ENCODE results near the gene CD4.

The CD4 gene

DNA sequence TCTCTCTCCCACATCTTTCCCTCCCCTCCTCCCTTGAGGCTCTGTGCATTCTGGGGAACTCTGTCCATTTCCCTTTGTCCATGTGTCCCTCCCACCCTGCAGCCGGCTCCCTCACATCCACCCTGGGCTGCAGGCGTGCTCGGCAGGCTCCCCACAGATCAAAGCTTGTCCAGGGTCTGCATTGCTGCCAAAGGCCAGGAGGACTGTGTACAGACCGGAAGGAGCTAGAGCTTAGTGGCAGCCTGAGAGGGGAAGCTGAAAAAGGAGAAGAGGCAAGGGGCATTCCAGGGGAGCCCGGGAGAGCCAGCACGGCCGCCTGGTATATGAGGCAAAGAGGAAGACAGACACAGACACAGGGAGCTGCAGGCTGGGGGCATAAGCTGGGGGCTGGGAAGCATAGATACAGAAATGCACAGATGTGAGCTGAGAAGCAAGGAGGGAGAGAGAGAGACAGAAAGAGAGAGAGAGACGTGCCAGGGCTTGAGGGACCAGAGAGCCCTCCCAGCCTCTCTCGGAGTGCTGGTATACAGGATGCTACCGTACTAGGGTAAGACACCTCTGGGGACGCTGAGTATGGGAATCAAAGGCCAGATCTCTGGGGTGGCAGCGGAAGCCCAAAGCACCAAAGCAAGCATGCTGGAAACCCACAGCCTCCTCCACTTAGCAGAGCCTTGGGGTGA, 3.3 kb downstream of the CD4 start:
- Histone ChIP-seq H3K27ac (peak overlapping the region in 20 of 21 experiments; percentile 7 to 93 (median 56)), H3K4me3 (peak overlapping the region; percentile 1 to 48 (median 34))

DNA sequence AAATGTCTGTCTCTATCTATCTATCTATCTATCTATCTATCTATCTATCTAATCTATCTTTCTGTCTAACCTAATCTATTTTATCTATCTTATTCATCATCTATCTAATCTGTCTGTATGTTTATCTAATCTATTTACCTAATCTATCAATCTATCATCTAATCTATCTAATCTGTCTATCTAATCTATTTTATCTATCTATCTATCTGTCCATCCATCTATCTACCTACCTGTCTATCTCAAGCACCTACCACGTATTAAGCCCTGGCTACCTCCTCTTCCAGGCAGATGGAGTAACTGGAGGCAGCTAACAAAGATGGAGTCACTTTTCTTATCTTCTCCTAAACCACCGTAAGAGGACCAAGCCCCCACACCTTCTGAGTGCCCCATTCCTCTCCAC, 5.8 kb downstream of the CD4 start:
- Histone ChIP-seq H3K27ac (no peak overlapping the region), H3K4me3 (no peak overlapping the region)

DNA sequence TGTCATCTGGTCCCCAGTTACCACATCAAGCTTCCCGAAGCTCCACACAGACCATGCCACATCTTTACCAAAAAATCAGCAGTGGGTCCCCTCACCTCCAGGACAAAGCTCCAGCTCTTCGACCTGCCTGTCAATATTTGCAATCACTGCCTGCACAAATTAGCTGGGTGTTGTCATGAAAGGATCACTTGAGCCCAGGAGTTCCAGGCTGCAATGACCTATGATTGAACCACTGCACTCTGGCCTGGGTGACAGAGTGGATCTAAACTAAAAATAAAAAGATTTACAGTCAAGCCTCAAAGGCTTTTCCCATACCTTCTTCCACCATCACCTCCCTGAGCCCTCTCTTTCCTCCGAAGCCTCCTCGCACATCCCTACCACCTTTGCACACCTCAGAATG, 7.2 kb downstream of the CD4 start:
- Histone ChIP-seq H3K4me3 (no peak overlapping the region), H3K27ac (no peak overlapping the region)

DNA sequence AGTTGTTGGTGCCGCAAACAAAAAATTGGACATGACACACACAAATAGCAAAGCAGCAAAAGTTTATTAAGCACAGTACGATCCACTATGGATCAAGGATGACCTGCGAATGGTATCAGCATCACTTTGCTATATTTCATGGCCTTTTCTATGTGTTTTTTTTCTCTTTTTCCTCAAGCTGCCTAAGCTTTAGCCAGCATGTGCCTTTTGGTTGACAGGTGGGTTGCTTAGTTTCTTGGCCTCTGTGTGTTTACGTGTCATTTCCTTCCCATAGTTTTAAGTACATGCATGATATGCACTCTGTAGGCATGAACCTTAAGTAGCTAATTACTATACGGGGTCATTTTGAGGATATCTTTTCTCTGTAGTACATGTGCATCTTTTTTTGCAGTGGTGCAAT, 9.8 kb downstream of the CD4 start:
- Histone ChIP-seq H3K4me3 (no peak overlapping the region), H3K27ac (no peak overlapping the region)

DNA sequence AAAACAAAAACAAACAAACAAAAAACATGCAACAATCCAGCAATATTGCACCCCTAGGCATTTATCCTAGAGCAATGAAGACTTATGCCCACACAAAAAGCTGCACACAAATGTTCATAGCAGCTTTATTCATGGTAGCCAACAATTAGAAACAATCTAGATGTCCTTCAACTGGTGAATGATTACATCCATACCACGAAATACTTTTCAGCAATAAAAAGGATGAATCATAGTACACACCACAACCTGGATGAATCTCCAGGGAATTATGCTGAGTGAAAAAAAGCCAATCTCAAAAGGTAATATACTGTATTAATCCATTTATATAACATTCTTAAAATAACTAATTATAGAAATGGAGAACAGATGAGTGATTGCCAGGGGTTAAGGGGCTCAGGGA, 17.8 kb downstream of the CD4 start:
- H3K27ac ChIP-seq = no peak overlapping the region
- H3K4me3 ChIP-seq = no peak overlapping the region

DNA sequence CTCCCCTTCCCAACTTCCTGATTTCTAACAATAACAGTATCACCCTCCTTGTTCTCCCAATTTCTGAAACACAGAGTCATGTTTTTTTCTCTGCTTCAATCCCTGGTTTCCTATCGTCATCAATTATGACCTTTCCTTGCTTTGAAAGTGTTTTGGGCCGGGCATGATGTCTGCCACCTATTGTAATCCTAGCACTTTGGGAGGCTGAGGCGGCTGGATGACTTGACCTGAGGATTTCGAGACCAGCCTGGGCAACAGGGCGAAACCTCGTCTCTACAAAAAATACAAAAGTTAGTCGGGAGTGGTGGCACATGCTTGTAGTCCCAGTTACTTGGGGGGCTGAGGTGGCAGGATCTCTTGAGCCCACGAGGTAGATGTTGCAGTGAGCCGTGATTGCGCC, 19.7 kb downstream of the CD4 start:
- H3K4me3 ChIP-seq = no peak overlapping the region
- no peak overlapping the region for H3K27ac ChIP-seq

DNA sequence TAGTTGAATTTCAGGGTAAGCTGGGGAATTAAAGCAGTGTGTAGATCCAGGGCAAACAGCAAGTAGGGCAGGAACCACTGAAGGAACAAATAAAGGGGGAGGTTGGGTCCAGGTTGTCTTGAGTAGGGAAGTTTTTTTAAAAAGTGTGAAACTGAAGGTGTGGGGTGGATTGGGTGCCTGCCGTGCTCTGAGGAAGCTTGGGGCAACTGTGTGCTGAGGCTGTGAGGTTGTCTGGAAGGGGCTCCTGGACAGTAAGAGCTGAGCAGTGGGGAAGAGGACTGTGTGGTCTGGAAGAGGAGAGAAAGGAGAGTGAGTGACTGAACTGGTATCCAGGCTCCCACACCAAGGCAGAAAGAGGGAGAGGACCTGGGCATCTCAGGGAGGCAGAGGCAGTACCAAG, 21.4 kb downstream of the CD4 start:
- Histone ChIP-seq H3K27ac (no peak overlapping the region), H3K4me3 (no peak overlapping the region)

DNA sequence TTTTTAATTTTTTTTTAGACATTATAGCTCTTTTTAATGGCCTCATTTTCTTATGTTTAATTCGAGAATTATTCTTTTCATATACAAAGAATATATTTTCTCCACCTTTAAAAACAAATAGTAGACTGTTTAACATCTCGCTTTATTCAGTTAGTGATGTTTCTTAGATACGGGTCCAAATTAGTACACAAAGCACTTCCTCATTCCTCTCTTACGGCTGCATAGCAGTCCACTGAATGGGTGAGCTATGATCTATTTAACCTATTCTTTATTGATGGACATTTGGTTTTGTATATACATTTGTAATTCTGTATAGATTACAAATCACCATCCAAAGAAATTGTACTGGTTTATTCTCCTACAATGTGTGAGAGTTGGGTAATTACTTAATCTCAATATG, 24.0 kb downstream of the CD4 start:
- Histone ChIP-seq H3K27ac (no peak overlapping the region), H3K4me3 (no peak overlapping the region)

DNA sequence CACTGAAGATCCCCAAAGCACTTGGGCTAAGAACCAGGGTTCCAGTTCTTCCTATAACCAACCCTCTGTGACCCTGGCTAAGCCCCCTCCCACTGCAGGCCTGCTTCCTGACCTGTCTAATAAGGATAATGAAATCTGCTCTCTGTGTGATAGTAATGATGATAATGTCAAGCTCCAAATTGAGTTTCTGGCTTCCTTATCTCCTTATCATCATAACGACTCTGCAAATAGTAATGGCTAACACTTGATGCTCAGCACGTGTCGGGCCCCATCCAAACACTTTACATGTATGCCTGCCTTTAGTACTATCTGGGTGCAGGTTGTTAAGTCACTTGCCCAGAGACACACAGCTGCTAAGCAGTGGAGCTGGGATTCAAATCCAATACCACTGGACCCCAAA, 27.3 kb downstream of the CD4 start:
- Histone ChIP-seq H3K27ac (no peak overlapping the region), H3K4me3 (no peak overlapping the region)

DNA sequence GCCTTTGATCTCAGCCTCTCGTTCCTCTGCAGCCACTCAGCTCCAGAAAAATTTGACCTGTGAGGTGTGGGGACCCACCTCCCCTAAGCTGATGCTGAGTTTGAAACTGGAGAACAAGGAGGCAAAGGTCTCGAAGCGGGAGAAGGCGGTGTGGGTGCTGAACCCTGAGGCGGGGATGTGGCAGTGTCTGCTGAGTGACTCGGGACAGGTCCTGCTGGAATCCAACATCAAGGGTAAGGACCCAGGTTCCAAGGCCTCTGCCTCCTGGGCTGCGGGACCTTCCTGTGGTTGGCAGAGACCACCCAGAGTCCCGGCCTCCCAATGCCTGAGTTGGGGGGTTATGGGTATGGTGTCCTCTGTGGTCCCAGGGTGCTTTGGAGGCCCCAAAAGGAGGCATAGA, 27.8 kb downstream of the CD4 start:
- no peak overlapping the region for H3K27ac ChIP-seq

DNA sequence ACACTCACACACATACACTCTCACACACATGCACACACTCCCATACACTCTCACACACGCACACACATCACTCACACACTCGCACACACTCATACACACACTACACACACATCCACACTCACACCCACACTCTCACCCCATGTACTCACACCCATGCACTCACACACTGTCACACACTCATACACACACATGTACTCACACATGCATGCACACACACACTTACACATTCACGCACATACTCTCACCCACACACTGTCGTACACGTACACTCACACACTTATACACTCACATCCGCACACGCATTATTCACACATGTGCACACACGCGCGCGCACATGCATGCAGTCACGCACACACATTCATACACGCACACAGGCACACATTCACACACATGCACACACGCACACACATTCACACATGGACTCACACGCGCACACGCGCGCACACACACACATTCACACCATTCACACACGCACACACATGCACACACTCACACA, 28.4 kb downstream of the CD4 start:
- no peak overlapping the region for H3K27ac ChIP-seq
- H3K4me3 ChIP-seq = no peak overlapping the region

More for the DNA sequence above, 27.8 kb downstream of the CD4 start:
- no peak overlapping the region for H3K4me3 ChIP-seq

DNA sequence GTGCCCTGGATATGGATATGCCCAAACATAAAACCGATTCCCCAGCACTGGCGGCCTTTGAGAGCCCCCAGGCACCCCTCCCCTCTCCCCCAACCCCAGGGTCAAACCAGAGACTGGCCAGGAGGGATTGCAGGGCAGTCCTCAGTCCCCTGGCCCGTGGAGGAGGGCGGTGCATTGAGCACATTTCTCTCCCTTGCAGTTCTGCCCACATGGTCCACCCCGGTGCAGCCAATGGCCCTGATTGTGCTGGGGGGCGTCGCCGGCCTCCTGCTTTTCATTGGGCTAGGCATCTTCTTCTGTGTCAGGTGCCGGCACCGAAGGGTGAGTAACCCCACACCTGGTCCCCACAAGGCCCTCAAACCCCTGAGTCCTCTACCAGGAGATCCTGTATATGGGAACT, 28.9 kb downstream of the CD4 start:
- H3K27ac ChIP-seq = no peak overlapping the region
- H3K4me3 ChIP-seq = no peak overlapping the region

DNA sequence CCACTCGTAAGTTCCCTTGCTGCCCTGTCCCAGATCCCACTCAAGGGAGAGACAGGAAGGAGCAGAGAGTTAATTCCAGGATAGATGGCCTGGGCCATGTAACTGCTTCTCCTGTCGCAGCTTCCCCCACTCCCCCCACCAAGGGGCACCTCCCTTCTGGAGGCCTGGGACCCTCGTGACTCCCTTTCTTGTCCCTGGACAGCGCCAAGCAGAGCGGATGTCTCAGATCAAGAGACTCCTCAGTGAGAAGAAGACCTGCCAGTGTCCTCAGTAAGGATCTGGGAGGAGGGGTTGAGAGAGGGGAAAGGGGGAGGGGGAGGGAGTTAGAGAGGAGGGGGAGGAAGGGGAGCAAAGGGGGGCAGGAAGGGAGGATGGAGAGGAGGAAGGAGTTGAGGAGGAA, 29.3 kb downstream of the CD4 start:
- no peak overlapping the region for H3K4me3 ChIP-seq
- H3K27ac ChIP-seq = no peak overlapping the region

DNA sequence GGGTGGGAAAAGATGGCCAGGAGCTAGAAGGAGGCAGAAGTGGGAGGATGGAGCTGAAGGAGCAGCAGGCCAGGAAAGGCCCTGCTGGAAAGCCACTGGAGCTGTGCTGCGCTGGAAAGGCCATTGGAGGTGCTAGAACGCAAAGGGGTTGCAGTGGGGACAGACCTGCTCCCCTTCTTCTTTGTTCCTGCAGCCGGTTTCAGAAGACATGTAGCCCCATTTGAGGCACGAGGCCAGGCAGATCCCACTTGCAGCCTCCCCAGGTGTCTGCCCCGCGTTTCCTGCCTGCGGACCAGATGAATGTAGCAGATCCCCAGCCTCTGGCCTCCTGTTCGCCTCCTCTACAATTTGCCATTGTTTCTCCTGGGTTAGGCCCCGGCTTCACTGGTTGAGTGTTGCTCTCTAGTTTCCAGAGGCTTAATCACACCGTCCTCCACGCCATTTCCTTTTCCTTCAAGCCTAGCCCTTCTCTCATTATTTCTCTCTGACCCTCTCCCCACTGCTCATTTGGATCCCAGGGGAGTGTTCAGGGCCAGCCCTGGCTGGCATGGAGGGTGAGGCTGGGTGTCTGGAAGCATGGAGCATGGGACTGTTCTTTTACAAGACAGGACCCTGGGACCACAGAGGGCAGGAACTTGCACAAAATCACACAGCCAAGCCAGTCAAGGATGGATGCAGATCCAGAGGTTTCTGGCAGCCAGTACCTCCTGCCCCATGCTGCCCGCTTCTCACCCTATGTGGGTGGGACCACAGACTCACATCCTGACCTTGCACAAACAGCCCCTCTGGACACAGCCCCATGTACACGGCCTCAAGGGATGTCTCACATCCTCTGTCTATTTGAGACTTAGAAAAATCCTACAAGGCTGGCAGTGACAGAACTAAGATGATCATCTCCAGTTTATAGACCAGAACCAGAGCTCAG, 30.0 kb downstream of the CD4 start:
- Histone ChIP-seq H3K4me3 (no peak overlapping the region), H3K27ac (no peak overlapping the region)

DNA sequence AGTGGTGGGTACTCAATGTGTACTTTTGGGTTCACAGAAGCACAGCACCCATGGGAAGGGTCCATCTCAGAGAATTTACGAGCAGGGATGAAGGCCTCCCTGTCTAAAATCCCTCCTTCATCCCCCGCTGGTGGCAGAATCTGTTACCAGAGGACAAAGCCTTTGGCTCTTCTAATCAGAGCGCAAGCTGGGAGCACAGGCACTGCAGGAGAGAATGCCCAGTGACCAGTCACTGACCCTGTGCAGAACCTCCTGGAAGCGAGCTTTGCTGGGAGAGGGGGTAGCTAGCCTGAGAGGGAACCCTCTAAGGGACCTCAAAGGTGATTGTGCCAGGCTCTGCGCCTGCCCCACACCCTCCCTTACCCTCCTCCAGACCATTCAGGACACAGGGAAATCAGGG, 30.8 kb downstream of the CD4 start:
- H3K4me3 ChIP-seq = no peak overlapping the region
- H3K27ac ChIP-seq = no peak overlapping the region

DNA sequence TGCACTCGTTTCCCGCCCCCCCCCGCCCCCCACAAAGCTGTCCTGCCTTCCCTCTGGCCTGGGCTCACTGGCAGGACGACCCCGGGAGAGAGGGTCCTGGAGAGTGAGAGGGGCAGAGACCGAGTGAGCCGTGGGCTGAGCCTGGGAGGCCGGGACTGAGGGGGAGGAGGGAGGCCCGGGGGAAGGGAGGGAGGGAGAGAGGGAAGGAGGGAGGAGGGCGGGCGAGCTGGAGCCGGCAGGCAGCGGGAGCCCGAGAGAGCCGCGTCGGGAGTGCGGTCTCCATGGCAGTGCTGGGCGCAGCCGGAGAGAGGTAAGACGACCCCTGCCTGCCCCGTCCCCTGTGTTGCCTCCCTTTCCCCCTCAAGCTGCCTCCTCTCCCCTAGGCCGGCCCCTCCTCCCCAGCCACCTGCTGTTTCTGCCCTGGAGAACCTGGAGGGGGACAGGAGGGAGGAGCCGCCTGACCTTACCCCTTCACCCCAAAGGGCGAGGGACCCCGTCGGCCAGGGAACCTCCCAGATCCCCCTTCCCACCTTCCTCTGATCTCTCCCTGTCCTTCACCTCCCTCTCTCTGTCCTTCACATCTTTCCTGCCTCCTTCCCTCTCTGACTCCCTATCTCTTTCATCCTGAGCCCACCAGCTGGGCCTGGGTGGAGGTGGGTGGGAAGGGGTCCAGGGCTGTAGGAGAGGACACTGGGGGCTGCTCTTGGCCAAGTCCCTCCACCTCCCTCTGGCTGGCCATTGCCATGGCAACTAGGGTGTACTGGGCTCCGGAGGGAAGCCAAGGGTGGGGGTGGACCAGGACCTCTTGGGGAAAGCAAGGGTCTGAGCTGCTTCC, 32.5 kb downstream of the CD4 start, which contains the start of gene GPR162:
Gene GPR162, plus strand, starts transcription at position 231 of the 835 bp plus-strand sequence. CDS start 2,078 bp downstream, outside the sequence.
- Histone ChIP-seq H3K4me3 (peak within 1 kb of the TSS; percentile 13 to 44 (median 31)), H3K27ac (peak within 1 kb of the TSS in 11 of 21 experiments; percentile 5 to 62 (median 46))

DNA sequence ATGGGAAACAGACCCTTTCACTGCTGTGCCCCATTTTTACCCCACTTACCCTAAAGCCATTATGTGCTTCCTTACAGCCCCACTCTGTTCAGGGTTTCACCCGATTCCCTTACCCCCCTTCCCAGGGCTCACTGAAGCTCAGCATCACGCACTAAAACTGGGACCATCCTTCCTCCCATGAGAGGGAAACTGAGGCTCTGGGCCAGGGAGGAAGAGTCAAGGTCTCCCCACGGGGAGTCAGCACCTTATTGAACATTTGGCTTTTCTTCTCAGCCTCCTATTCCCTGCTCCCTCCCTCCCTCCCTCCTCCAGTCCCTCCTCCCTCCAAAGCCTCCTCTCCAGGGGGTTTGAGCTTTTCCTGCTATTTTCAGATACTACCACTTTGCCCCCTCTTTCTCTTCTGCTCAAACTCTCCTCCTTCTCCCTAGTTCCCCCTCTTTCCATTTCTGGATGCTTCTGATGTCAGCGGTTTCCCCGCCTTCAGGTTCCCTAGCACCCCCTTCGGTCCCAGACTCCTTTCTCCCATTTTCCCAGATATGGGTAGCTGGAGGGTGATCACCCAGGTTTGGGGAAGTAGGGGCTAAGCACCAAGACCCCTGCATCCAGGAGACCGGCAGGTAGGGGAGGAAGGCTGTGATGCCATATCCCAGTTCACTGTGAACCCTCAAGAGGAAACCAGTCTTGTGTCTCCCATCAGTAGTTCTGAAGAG, 33.3 kb downstream of the CD4 start:
- H3K27ac ChIP-seq = no peak overlapping the region
- H3K4me3 ChIP-seq = peak overlapping the region in 1 of 7 experiments; percentile 29

DNA sequence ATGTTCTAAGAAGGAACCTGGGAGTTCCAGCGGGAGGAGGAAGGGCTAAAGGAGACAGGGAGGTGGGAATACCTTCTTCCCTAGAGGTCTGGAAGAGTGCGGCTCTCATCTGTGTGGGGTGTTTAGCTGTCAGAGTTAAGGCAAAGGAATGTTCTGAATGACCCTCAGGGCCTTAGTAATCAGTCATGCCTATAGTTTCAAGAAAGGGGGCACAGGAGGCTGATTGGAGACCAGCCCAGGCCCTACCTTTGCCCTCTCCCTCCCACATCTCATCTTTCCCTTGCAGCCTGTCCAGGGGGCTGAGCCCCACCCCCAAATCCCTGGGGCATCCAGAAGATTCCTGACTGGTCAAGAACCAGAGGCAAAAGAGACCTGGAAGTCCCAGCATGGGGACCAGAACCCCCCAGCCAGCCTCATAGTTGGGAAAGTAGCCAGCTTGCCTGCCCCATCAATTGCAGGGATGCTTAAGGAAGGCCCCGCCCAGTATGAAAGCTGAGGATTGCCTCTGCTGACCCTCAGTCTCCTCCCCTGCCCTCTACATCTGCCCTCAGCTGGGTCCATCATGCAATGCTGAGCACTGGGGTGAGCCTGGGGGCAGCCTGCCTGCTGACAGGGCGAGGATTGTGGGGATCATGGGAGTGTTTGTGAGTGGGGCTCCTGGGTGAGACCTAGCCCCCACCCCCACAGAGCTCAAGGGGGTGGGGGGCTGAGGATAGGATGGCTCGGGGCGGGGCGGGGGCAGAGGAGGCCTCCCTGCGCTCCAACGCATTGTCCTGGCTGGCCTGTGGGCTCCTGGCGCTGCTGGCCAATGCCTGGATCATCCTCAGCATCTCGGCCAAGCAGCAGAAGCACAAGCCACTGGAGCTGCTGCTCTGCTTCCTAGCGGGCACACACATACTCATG, 34.1 kb downstream of the CD4 start:
- no peak overlapping the region for H3K4me3 ChIP-seq
- H3K27ac ChIP-seq = no peak overlapping the region
